ENCODE results near the gene FBLN1.
A peak's percentile ranks its signal among the peaks of the same experiment; 100 is the strongest.

FBLN1 gene

DNA sequence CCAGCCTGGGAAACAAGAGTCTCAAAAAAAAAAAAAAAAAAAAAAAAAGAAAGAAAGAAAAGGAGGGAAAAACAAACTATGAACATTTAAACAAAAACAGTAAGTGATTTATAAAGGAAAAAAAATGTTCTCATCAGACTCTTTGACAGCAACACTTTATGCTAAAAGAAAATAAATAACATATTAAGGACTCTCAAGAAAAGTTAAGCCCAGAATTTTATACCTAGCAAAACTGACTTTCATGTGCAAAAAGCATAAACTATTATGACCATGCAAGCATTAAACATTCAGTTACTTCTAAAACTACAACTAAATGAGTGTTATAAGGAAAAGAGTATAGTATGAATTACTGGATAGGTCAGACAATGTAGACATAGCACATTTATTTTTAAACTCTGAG lies 68.4 kb downstream of the FBLN1 start:
- DNase-seq (ENCODE audit: low read depth) = no peak

- DNase-seq (ENCODE audit: low read depth) = no peak
Observed at GRCh38 chr22:45572444-45572843, 69.8 kb downstream of the FBLN1 start.

DNA sequence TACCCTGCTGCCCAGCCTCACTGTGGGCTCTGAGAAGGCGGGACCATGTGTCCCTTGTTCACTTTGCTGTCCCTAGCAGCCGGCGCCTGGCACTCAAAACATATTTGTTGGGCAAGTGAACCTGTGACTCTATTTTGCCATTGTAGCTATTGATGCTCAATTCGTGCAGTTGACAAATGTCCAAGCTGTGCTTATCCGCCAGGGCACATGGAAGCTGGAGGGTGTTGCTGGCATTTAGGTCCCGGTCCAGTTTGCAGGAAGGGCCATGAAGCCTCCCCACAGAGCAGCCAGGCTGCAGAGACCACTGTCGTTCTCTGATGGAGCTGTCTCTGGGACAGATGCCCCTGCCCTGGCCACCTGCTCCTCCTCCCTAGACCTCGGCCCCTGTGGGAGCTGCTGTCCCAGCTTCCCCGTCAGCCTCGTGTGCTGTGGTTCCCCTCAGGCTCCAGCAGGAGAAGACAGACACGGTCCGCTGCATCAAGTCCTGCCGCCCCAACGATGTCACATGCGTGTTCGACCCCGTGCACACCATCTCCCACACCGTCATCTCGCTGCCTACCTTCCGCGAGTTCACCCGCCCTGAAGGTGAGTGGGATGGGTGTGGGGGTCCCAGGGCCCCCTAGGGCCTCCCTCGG lies 71.5 kb downstream of the FBLN1 start:
- DNase-seq (ENCODE audit: low read depth) = no peak

GRCh38 chr22:45575173-45575572 lies 72.5 kb downstream of the FBLN1 start:
- no peak for DNase-seq (ENCODE audit: low read depth)

DNA sequence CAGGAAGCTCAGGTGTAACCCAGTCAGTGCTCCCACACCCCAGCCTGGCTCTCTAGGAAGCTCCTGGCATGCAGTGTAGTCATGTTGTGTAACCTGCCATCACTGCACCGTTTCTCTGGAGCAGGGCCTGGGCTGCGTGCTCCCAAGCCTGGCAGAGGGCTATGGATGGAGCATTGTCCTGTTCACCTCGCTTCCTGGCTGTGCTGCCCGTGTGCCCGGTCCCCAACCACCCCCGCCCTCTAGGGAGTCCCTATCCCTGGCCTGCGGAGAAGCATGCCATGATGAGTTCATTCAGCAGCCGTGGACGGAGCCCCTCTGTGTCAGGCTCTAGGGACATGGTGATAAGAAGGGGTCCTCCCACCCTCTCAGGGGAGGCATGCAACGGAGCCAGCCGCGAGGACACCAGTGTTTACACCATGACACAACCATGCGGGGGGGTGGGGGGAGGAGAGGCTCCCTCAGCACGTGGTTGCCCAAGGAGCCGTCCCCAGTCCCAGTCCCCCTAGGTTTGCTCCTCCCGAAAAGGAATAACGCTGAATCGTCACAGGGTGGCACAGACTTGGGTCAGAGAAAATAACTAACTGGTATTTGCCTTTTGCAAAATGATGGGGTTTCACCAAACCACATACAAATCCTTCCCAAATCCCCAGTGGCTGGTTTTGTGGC lies 73.1 kb downstream of the FBLN1 start:
- DNase-seq (ENCODE audit: low read depth) = no peak

GRCh38 chr22:45576273-45576625 lies 73.6 kb downstream of the FBLN1 start:
- DNase-seq (ENCODE audit: low read depth) = no peak

- no peak for DNase-seq (ENCODE audit: low read depth)
Observed at GRCh38 chr22:45576730-45577464, 74.2 kb downstream of the FBLN1 start.

- DNase-seq (ENCODE audit: low read depth) = peak; percentile 56
Observed at GRCh38 chr22:45577746-45578523, 75.3 kb downstream of the FBLN1 start.

GRCh38 chr22:45578524-45579147 lies 76.0 kb downstream of the FBLN1 start:
- no peak for DNase-seq (ENCODE audit: low read depth)

DNA sequence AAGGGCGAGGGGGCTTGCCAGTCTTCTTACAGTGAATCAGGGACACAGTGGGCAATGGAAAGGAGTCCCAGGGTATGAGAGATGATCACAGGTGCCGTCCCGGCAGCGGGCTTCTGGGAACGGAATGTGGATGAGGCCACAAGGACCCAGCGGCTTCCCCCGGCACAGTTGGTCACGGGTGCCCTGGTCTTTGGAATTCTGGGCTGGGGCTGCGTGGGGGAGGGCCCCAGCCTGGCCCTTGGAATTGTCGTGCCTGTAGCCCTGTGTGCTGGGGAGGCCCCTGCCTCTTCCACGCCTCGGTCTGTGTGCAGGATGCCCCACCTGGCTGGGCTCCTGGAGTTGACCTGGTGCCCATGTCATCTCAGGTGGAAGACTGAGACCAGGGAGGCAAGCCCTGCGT lies 76.6 kb downstream of the FBLN1 start:
- no peak for DNase-seq (ENCODE audit: low read depth)

GRCh38 chr22:45579806-45580725 lies 77.4 kb downstream of the FBLN1 start:
- DNase-seq (ENCODE audit: low read depth) = no peak

DNA sequence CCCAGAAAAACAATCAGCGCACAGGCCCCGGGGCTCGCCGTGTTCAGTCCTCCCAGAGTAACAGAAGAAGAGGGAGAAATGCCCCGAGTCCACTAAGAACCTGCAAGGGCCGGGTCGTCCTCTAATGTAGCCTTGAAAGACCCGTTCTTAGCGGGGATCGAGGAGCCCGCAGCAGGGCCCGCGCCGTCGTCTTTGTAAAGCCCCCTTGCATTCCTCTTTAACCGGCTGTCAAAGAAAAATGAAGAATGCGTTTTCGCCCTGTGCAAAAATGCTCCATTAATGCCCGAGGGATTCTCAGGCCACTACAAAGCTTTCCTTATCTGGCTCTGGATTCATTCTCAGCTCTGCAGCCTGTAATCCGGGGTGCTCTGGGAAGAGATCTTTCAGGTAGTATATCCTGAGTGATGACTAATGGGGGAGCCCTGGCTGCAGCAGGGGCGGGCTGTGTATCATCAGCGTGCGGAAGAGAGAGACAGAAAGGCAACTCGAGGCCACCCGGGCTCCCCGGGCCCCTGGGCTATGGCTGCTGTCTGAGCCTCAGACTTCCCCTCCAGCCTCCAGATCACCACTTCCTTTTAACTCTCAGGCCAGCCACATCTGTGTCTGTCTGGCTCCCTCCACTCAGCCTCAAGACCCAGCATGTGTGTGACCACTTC lies 78.2 kb downstream of the FBLN1 start:
- no peak for DNase-seq (ENCODE audit: low read depth)

DNA sequence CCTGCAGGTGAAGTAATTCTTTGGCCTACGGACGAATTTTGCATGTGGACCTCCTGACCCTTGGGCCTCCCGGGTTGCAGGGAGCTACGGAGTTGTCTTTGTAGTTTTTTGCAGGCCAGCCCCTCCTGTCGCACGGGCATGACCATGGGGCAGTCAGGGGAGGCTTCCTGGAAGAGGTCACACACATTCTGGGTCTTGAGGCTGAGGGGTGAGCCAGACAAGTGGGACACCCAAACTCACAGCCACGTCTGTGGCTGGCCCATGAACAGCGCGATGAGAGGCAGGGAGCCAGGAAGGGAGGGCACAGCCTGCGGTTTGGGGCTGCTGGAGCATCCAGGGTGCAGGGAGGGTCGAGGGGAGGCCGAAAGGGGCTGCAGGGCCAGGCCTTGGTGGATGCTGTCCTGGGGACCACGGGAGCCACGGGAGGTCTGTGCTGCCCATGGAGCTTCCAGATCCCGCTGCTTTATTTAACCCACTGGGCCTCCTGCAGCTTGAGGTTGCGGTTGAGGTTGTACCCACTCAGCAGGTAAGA lies 78.9 kb downstream of the FBLN1 start:
- no peak for DNase-seq (ENCODE audit: low read depth)

GRCh38 chr22:45582236-45582954 lies 79.7 kb downstream of the FBLN1 start:
- DNase-seq (ENCODE audit: low read depth) = no peak

- no peak for DNase-seq (ENCODE audit: low read depth)
Observed at GRCh38 chr22:45582955-45583320, 80.3 kb downstream of the FBLN1 start.

DNA sequence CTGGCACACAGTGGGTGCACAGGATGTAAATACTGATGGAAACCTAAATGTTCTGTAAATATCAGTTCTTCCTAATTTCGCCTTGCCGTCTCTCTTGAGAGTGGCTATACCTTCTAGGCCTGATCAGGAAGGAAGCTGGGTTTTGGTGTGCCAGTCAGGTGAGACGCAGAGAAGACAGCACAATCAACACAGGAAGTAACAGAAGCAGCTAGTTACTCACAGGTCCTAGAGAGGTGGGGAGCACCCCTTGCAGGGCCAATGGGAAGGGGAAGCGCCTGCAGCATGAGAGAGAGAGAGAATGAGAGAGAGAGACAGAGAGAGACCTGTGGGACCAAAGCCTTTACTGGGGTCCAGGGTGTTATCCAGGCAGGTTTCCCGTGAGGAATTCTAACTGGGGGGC lies 80.8 kb downstream of the FBLN1 start:
- DNase-seq (ENCODE audit: low read depth) = no peak

DNA sequence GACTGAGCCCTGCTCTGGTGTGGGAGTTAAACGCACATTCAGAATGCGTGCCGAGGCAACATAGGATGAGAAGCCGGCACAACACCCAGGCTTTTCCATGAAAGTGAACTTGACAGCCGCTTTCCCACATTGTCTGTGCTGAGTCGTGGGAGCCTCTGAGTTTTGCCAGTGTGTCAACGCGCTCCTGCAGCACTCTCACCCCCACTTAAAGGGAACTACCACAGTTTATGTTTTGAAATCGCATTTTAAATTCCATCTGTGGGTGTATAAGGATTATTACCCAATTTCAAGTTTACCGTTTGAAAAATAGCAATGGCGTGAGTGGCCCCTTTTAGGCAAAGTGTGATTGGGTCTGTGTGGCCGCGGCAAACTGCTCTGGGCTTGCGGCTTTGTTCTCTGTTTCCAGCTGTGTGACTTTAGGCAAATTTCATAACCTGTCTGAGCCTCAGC lies 81.5 kb downstream of the FBLN1 start:
- no peak for DNase-seq (ENCODE audit: low read depth)

GRCh38 chr22:45584621-45585436 lies 82.1 kb downstream of the FBLN1 start:
- DNase-seq (ENCODE audit: low read depth) = no peak

DNA sequence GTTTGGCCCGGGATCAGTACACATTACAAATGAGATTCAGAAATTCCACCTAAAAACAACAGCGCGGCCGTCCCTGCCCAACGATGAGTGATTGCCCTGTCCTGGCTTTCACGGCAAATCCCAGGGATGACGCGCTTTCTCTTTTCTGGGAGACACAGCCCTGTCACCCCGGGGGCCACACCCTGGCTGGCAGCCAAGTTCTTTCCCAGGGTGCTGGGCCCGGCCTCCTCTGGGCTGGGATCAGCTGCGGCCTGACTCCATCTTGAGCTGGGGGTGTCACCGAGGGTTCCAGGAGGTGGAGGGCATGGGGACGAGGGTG lies 82.7 kb downstream of the FBLN1 start:
- no peak for DNase-seq (ENCODE audit: low read depth)
